Epithelial cell of esophagus (primary cell): Measurements from ENCODE around the gene NUP210.

Experiments
- DNase-seq: peaks from one replicate; pipeline ENCODE4 v3.0.0; 2010; ENCODE audit warnings: low read depth
- H3K4me3 ChIP-seq: 2 replicates; pipeline ENCODE4 v1.5.1; 2011; ENCODE audit warnings: mild to moderate bottlenecking, low read length, control low read depth
- TF ChIP-seq, protein P1 (sequence below): IDR thresholded peaks from 2 replicates; pipeline ENCODE4 v1.5.1; 2011; ENCODE audit warnings: low read depth, mild to moderate bottlenecking, low read length, control low read depth, inconsistent platforms; ENCODE audit not compliant: insufficient read depth; ENCODE audit errors: missing control alignments

Gene NUP210

GRCh38 chr3:13273604-13274105 is 146.5 kb downstream of the NUP210 start:
- DNase-seq: no peak
- TF ChIP-seq, protein P1, sequence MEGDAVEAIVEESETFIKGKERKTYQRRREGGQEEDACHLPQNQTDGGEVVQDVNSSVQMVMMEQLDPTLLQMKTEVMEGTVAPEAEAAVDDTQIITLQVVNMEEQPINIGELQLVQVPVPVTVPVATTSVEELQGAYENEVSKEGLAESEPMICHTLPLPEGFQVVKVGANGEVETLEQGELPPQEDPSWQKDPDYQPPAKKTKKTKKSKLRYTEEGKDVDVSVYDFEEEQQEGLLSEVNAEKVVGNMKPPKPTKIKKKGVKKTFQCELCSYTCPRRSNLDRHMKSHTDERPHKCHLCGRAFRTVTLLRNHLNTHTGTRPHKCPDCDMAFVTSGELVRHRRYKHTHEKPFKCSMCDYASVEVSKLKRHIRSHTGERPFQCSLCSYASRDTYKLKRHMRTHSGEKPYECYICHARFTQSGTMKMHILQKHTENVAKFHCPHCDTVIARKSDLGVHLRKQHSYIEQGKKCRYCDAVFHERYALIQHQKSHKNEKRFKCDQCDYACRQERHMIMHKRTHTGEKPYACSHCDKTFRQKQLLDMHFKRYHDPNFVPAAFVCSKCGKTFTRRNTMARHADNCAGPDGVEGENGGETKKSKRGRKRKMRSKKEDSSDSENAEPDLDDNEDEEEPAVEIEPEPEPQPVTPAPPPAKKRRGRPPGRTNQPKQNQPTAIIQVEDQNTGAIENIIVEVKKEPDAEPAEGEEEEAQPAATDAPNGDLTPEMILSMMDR: no peak
- H3K4me3 ChIP-seq: no peak overlapping the region

DNA sequence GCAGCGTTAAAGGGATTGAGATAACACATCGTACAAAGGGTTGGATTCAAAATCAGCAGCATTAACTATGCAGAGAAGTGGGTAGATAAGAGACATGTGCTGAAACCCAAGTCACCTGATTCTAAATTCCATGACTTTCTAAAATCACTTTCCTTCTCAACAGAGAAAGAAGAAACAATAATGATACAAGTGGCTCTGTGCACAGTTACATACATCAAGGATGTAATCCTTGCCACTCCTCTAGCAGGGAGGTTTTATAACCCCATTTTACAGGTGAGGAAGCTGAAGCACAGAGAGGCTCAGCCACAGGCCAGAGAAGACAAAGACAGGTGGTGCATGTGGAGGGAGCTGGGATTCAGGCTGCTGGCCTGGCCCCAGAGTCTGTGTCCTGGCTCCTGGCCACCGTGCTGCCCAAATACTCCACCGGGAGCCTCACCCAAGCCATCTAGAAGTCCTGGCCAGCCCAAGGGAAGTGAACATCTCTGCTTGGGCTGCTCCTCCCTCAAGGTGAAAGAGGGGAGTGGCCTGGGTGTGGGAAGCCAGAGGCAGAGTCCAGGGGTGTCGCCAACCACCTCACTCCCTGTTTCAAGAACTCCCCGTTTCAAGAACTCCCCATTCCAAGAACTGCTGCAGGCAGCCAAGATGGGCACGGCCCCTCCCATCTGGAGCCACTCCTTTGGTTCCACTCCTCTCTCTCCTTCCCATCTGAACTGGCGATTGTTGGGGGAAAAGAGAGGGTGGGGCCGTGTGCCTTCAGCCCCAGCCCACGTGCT is 147.1 kb downstream of the NUP210 start:
- TF ChIP-seq, protein P1: no peak
- no peak overlapping the region for H3K4me3 ChIP-seq
- DNase-seq: no peak

- DNase-seq: no peak
- no peak overlapping the region for H3K4me3 ChIP-seq
- TF ChIP-seq, protein P1: no peak
These were observed 150.3 kb downstream of the NUP210 start for GRCh38 chr3:13269711-13270378.

DNA sequence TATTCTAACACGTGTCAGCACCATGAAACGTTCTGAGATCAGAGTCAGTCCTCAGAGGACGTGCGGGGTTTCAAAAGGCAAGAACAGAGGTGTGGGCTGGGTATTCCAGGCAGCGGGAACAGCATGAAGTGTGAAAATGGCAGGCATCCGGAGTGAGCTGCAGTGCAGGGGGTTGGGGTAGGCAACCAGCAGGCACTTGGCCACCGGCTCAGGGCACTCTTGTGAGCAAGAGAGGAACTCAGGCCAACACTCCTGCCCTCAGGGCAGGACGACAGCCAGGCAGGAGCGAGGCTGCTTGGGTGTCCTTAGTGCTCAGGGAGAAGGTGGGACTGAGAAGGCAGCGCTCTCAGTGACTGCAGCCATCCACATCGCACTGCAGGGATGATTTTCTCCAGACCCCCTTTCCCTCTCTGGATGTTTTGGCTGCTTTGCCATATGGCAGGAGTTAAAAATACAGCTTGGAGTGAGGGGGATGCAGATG is 151.1 kb downstream of the NUP210 start:
- TF ChIP-seq, protein P1: no peak
- H3K4me3 ChIP-seq: no peak overlapping the region
- DNase-seq: no peak

GRCh38 chr3:13268120-13268519 is 152.0 kb downstream of the NUP210 start:
- DNase-seq: no peak
- H3K4me3 ChIP-seq: no peak overlapping the region
- TF ChIP-seq, protein P1: no peak

GRCh38 chr3:13266651-13267362 is 153.3 kb downstream of the NUP210 start:
- H3K4me3 ChIP-seq: no peak overlapping the region
- no peak for DNase-seq
- TF ChIP-seq, protein P1: no peak
